NT2/D1 (cell line): ENCODE measurements around the gene G2E3.

Source experiments
- YY1 ChIP-seq: IDR thresholded peaks from 2 replicates; pipeline ENCODE4 v1.6.1; 2011; ENCODE audit not compliant: insufficient read length, insufficient read depth
- ZNF274 ChIP-seq: IDR thresholded peaks from 2 replicates; pipeline ENCODE4 v1.6.1; 2011; ENCODE audit warnings: mild to moderate bottlenecking, low read depth, low read length

DNA sequence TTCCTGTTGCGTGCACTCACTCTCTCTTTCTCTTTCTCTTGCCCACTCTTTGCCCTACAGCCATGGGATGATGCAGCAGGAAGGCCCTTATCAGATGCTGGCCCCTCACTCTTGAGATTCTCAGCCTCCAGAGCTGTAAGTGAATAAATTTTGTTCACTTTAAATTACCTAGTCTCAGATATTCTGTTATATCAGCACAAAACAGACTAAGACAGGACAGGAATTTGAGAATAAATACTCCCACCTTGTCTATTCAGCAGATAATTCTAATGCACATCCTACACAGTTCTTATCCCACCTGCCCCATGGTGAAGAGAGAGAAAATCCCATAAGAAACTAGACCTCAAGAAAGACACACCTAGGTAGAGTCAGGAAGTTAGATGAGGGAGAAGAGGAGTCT lies 25.8 kb upstream of the G2E3 start:
- TF ChIP-seq ZNF274 (no peak), YY1 (no peak)
